ENCODE data around the gene E2F4. TPM values are rescaled to one million over a fixed set of nuclear protein-coding genes. Genes with fewer than 3 reads are reported as not detected.
A peak's percentile ranks its signal among the peaks of the same experiment; 100 is the strongest.

The E2F4 gene
- total and polyA plus RNA-seq, 2 of the 13 experiments (the other 11 are each of a cell fraction or from before 2014, with no cell fraction given) = 84.8 to 91.2 TPM

GRCh38 chr16:67246756-67247191 is 54.8 kb downstream of the E2F4 start (continued):
- TF ChIP-seq ZBTB37 (CRISPR knock-in tag; IDR thresholded peaks at IDR 0.05) (no peak), ZSCAN22 (CRISPR knock-in tag; IDR thresholded peaks at IDR 0.05) (no peak), KAT7 (CRISPR knock-in tag; IDR thresholded peaks at IDR 0.05; ENCODE audit: borderline replicate concordance) (peak; percentile 54; the same call in 1 of the 2 replicates), HNF4A (CRISPR knock-in tag; IDR thresholded peaks at IDR 0.05) (no peak), ZNF557 (CRISPR knock-in tag; IDR thresholded peaks at IDR 0.05) (no peak), ZNF552 (CRISPR knock-in tag; IDR thresholded peaks at IDR 0.05; ENCODE audit: borderline replicate concordance) (0 out of 2 replicates have a peak, but pooled peaks have one; percentile 20), ZNF253 (CRISPR knock-in tag; IDR thresholded peaks at IDR 0.05; ENCODE audit: borderline replicate concordance) (no peak), ZNF512B (CRISPR knock-in tag; IDR thresholded peaks at IDR 0.05; ENCODE audit: borderline replicate concordance) (no peak), ARHGAP35 (CRISPR knock-in tag; IDR thresholded peaks at IDR 0.05; ENCODE audit: borderline replicate concordance) (no peak), THYN1 (CRISPR knock-in tag; IDR thresholded peaks at IDR 0.05; ENCODE audit: borderline replicate concordance, low read depth) (no peak), MAX (IDR thresholded peaks at IDR 0.05) (no peak), ZNF883 (CRISPR knock-in tag; IDR thresholded peaks at IDR 0.05; ENCODE audit: not compliant biosample characterization) (no peak), PHB2 (IDR thresholded peaks at IDR 0.05; ENCODE audit: partially characterized antibody) (no peak), TSC22D2 (CRISPR knock-in tag; IDR thresholded peaks at IDR 0.05; ENCODE audit: borderline replicate concordance) (no peak), DRAP1 (CRISPR knock-in tag; IDR thresholded peaks at IDR 0.05) (peak; percentile 31; the same call in 1 of the 2 replicates), ZNF678 (CRISPR knock-in tag; IDR thresholded peaks at IDR 0.05) (peak; percentile 62; the same call in 1 of the 2 replicates), ZNF768 (CRISPR knock-in tag; IDR thresholded peaks at IDR 0.05) (0 out of 2 replicates have a peak, but pooled peaks have one; percentile 5), BHLHE40 (IDR thresholded peaks at IDR 0.05; ENCODE audit: low read length) (no peak), TEAD3 (CRISPR knock-in tag; optimal IDR thresholded peaks at IDR 0.05; ENCODE audit: borderline replicate concordance) (peak; percentile 30), KAT2B (IDR thresholded peaks at IDR 0.05; ENCODE audit: borderline replicate concordance, low read depth, low read length) (no peak), FOSL2 (CRISPR knock-in tag; IDR thresholded peaks at IDR 0.05) (peak; percentile 48; the same call in 1 of the 2 replicates), ZNF766 (CRISPR knock-in tag; IDR thresholded peaks at IDR 0.05; ENCODE audit: borderline replicate concordance) (no peak; the same call in 1 of the 2 replicates), MIER2 (CRISPR knock-in tag; IDR thresholded peaks at IDR 0.05) (no peak), ZXDC (CRISPR knock-in tag; IDR thresholded peaks at IDR 0.05) (0 out of 2 replicates have a peak, but pooled peaks have one; percentile 47), NBN (conservative IDR thresholded peaks at IDR 0.05) (no peak)
